ENCODE results near the gene DMRTA1.
"Not testable (repeated sequence)": the region's sequence is repeated elsewhere in the genome, so short reads cannot be mapped to it uniquely, and the experiment has no call there.

Gene DMRTA1

DNA sequence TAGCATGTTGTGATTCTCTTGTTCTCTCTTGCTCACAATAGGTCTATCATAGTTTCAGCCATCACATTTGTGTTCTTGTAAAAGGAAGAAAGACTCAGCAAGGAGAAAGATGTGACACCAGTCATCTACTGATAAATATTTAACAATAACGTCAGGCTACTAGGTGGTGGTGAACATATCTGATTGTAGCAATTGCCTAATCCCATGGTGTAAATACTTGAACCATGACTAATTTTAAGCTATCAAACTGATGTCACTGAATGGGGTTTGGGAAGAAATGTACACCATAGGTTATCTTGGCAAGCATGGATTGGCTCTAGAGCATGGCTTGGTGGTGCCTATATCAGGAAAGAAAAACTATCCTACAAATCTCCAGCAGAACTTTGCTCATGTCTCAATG lies 16.6 kb downstream of the DMRTA1 start:
- DNase-seq = no peak

DNA sequence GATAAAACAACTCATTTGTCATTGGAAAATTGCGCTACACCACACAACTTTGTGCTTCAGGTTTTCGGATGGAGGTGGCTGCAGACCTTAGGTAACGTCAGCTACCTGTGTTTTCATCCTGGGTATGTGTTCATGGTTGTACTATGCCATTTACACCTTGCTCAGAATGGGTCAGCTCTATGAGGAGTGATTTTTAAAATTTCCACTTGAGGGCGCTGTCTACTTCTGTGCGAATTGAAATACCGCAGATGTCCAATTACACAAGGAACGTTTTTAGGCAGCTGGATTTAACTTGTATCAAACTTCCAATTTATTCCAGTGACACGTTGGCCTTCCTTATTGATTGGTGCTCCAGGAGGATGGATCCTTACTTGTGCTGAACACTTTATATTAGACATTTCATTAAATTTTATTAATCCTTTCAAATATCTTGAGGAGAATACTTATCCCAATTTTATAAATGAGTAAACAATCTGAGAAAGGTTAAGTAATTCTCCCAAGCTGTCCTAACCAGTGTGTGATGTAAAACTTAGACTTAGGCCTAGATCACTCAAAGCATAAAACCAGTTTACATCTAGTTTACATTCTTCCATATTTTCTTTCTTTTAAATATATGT lies 23.4 kb downstream of the DMRTA1 start:
- no peak for DNase-seq

DNA sequence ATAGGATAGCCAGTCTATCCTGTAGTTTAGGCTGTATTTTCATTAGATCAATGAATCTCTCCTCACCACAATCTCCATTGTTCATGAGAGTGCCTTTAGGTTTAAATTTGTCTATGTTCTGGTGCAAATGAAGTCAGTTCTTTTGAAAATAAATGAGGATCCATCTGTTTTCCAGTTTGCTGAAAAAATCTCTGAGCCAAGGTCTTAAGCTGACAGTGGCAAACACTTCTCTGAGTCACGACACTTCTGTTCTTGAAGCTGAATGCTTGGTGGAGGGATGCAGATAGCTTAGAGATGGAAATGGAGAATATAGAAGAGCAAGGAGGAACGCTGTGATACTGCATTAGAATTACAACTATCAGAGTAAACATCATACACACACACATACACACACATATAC lies 34.9 kb downstream of the DMRTA1 start:
- DNase-seq = no peak

DNA sequence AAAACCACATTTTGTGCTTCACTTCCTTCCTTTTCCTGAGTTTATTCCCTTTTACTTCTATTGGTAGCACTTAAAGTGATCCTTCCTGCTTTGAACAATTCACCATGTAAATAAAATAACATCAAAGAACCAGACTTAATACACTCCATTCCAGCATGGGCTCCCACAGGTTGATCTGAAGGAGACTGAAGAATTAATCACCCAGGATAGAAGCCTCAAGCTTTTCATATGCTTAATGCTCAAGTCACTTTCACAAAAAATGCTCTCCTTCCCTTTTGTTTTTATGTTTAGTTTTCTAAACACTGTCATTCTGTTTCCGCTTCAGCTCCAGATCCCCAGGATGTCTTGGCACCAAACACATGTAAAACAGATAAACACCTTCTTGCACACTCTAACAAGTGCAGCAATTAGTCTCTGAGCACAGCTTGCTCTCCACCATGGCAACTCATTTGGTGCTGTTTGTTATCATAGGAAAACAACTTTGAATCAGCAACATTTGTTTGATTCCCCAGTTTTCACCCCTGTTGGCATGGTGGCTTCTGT lies 37.0 kb downstream of the DMRTA1 start:
- no peak for DNase-seq

DNA sequence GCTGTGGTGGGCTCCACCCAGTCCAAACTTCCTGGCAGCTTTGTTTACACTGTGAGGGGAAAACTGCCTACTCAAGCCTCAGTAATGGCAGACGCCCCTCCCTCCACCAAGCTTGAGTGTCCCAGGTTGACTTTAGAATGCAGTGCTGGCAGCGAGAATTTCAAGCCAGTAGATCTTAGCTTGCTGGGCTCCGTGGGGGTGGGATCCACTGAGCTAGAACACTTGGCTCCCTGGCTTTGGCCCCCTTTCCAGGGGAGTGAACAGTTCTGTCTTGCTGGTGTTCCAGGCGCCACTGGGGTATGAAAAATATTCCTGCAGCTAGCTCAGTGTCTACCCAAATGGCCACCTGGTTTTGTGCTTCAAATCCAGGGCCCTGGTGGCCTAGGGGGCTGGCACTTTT lies 49.6 kb downstream of the DMRTA1 start:
- DNase-seq = not testable (repeated sequence)
